Psoas muscle (tissue), 8 donors: ENCODE measurements around the gene THBS4. TPM values are rescaled to one million over a fixed set of nuclear protein-coding genes. Genes with fewer than 3 reads are reported as not detected.

Experiments used
- ATAC-seq, 4 donors: fragments of 200-7000 bp; cut with Tn5 transposase; one replicate each; pipeline ENCODE4 v1.9.1; 2020; ENCODE audit warnings: moderate library complexity in 3 of 4, mild to moderate bottlenecking in 2 of 4
- DNase-seq, 2 donors: peaks; one replicate each; pipeline ENCODE4 v3.0.0-alpha.2; 2020
- H3K27ac ChIP-seq: fragments of 200-600 bp; one replicate; pipeline ENCODE4 v1.8.0; 2022
- H3K27me3 ChIP-seq, 3 donors: fragments of 200-600 bp in 1 of 3; one replicate each; pipeline versions ENCODE4 v1.6.1 to v1.8.0; 2013 to 2022; ENCODE audit warnings: low read length in 2 of 3, mild to moderate bottlenecking in 2 of 3, moderate library complexity in 1 of 3; ENCODE audit not compliant: insufficient read depth in 3 of 3
- H3K36me3 ChIP-seq, 2 donors: fragments of 200-600 bp in 1 of 2; one replicate each; pipeline versions ENCODE4 v1.6.1 to v1.8.0; 2013 to 2022; ENCODE audit warnings: low read depth in 1 of 2, mild to moderate bottlenecking in 1 of 2, moderate library complexity in 1 of 2; ENCODE audit not compliant: insufficient read depth in 1 of 2
- H3K4me1 ChIP-seq: fragments of 200-600 bp; one replicate; pipeline ENCODE4 v1.8.0; 2022
- H3K4me3 ChIP-seq: fragments of 200-600 bp; one replicate; pipeline ENCODE4 v1.8.0; 2022; ENCODE audit warnings: mild to moderate bottlenecking
- H3K9me3 ChIP-seq: fragments of 200-600 bp; one replicate; pipeline ENCODE4 v1.8.0; 2022
- CTCF ChIP-seq: fragments of 200-600 bp; IDR thresholded peaks from one replicate; pipeline ENCODE4 v1.8.0; 2022; ENCODE audit warnings: antibody characterized with exemption
- WGBS, 3 donors: extraction: QIAGEN DNeasy Blood & Tissue Kit; methylation state at CpG; one replicate each; pipeline versions ENCODE4 v1.1.6 to v1.1.7; 2013; 5-methylcytosine and 5-hydroxymethylcytosine counted together
- intact Hi-C, 2 donors: fragments of 100-400 bp; cut with DNase I; formaldehyde crosslinking; loops; one replicate each; pipeline versions ENCODE4 v1.11.0 to v1.14.2; 2022
- polyA plus RNA-seq, 3 donors: library from polyadenylated mRNA; stranded (reverse); fragments of 200-250 nt; gene quantifications; one replicate each; pipeline ENCODE4 v1.2.3, GENCODE V29; 2013
- total RNA-seq, 4 donors: library from RNA; stranded (reverse); fragmentation: NEBNext Ultra II Directional in 2 of 4; extraction: Animal tissue kit (Norgen Biotek cat#: 25700) in 2 of 4; gene quantifications; one replicate each; pipeline versions ENCODE4 v1.2.1 to v1.2.4, GENCODE V29; 2021 to 2023
- donor health status: healthy with polysubstance abuse.
- donor health status: DM: no; HTN: no; CAD: no; lungs with moderate emphysema.
- donor health status: Bipolar disorder and iron deficiency.
- donor health status: healthy.
- donor health status: DM: yes; HTN: yes; CAD: no.
- donor health status: DM: no; HTN: no; CAD: no.
- donor health status: DM: no; HTN: no; CAD: no.
- donor health status: DM: yes; HTN: yes; CAD: no.

THBS4 gene
- total and polyA plus RNA-seq, 7 donors = 18.6 to 252 (median 49.0) TPM

GRCh38 chr5:79992891-79993657, 42.1 kb upstream of the THBS4 start:
- peaks cover 12% of the 10 kb centered on the region for H3K4me1 ChIP-seq
- intact Hi-C loops = no loop called here
- no peak overlapping the region for H3K4me3 ChIP-seq
- DNase-seq = no peak
- no peak for ATAC-seq
- peaks cover 0 to 18% of the 10 kb centered on the region in 2 donors for H3K36me3 ChIP-seq
- TF ChIP-seq CTCF = no peak
- H3K27me3 ChIP-seq = no peaks in the 10 kb centered on the region
- no peak overlapping the region for H3K27ac ChIP-seq
- 58 to 79% (median 70%) methylated on average over 2 of the region's 2 CpGs for WGBS, 3 donors
- H3K9me3 ChIP-seq = no peaks in the 10 kb centered on the region

- intact Hi-C loops = no loop called here
- H3K4me3 ChIP-seq = no peak overlapping the region
These were observed 35.4 kb upstream of the THBS4 start for GRCh38 chr5:79999722-80000121.

GRCh38 chr5:80002677-80003076, 32.5 kb upstream of the THBS4 start:
- H3K4me1 ChIP-seq = no peaks in the 10 kb centered on the region
- no peaks in the 10 kb centered on the region for H3K27me3 ChIP-seq
- no peak for TF ChIP-seq CTCF
- intact Hi-C loops = no loop called here
- 99 to 100% (median 100%) methylated on average over 1 of the region's 1 CpG for WGBS, 3 donors
- H3K9me3 ChIP-seq = no peaks in the 10 kb centered on the region
- no peak for DNase-seq
- H3K27ac ChIP-seq = no peak overlapping the region
- H3K36me3 ChIP-seq = peaks cover 5 to 6% of the 10 kb centered on the region in 2 donors
- no peak overlapping the region for H3K4me3 ChIP-seq
- no peak for ATAC-seq

More at GRCh38 chr5:79999722-80000121, 35.4 kb upstream of the THBS4 start:
- no peaks in the 10 kb centered on the region for H3K4me1 ChIP-seq
- no peak overlapping the region for H3K27ac ChIP-seq
- no peaks in the 10 kb centered on the region for H3K27me3 ChIP-seq
- DNase-seq (no peak), ATAC-seq (no peak)
- WGBS, 3 donors = 96 to 100% (median 100%) methylated on average over 1 of the region's 1 CpG
- peaks cover 5 to 6% of the 10 kb centered on the region in 2 donors for H3K36me3 ChIP-seq
- H3K9me3 ChIP-seq = no peaks in the 10 kb centered on the region
- TF ChIP-seq CTCF = no peak

GRCh38 chr5:80008995-80009765, 26.0 kb upstream of the THBS4 start:
- no peaks in the 10 kb centered on the region for H3K36me3 ChIP-seq
- WGBS, 3 donors = 36 to 55% (median 38%) methylated on average over 4 of the region's 4 CpGs

More at GRCh38 chr5:80008995-80009765, 26.0 kb upstream of the THBS4 start:
- Histone ChIP-seq H3K9me3 (no peaks in the 10 kb centered on the region), H3K4me1 (no peaks in the 10 kb centered on the region), H3K4me3 (no peak overlapping the region), H3K27me3 (no peaks in the 10 kb centered on the region), H3K27ac (no peak overlapping the region)
- ATAC-seq (no peak), DNase-seq (no peak)
- intact Hi-C loops = no loop called here
- no peak for TF ChIP-seq CTCF
